GM19463 (cell line): ENCODE measurements around the gene PTPRN2.
"Not testable (repeated sequence)": the region's sequence is repeated elsewhere in the genome, so short reads cannot be mapped to it uniquely, and the experiment has no call there.

Source experiments
- ATAC-seq: cut with Tn5 transposase; IDR thresholded peaks from one replicate; pipeline ENCODE4 v1.9.1; 2021; ENCODE audit warnings: mild to moderate bottlenecking, moderate library complexity; ENCODE audit not compliant: unreplicated experiment

Gene PTPRN2

GRCh38 chr7:157952841-157953645, 634.6 kb downstream of the PTPRN2 start:
- ATAC-seq: no peak

GRCh38 chr7:157952050-157952667, 635.5 kb downstream of the PTPRN2 start:
- ATAC-seq: no peak

GRCh38 chr7:157951300-157952049, 636.1 kb downstream of the PTPRN2 start:
- ATAC-seq: no peak

- ATAC-seq: no peak
Measured at GRCh38 chr7:157949711-157950110, 637.9 kb downstream of the PTPRN2 start.

- ATAC-seq: no peak
Measured at GRCh38 chr7:157947504-157947903, 640.1 kb downstream of the PTPRN2 start.

GRCh38 chr7:157946398-157947060, 641.1 kb downstream of the PTPRN2 start:
- no peak for ATAC-seq

GRCh38 chr7:157945401-157945800, 642.2 kb downstream of the PTPRN2 start:
- no peak for ATAC-seq

GRCh38 chr7:157944734-157945291, 642.8 kb downstream of the PTPRN2 start:
- no peak for ATAC-seq

GRCh38 chr7:157944051-157944450, 643.6 kb downstream of the PTPRN2 start:
- ATAC-seq: no peak

- ATAC-seq: no peak
Measured at GRCh38 chr7:157943561-157943960, 644.1 kb downstream of the PTPRN2 start.

GRCh38 chr7:157941210-157941609, 646.4 kb downstream of the PTPRN2 start:
- no peak for ATAC-seq

GRCh38 chr7:157940497-157940896, 647.1 kb downstream of the PTPRN2 start:
- no peak for ATAC-seq

GRCh38 chr7:157938211-157938610, 649.4 kb downstream of the PTPRN2 start:
- no peak for ATAC-seq

GRCh38 chr7:157937406-157937805, 650.2 kb downstream of the PTPRN2 start:
- ATAC-seq: no peak

GRCh38 chr7:157936976-157937375, 650.6 kb downstream of the PTPRN2 start:
- ATAC-seq: no peak

GRCh38 chr7:157935721-157936120, 651.9 kb downstream of the PTPRN2 start:
- not testable (repeated sequence) for ATAC-seq

GRCh38 chr7:157933219-157934155, 654.1 kb downstream of the PTPRN2 start:
- not testable (repeated sequence) for ATAC-seq

GRCh38 chr7:157932498-157933218, 655.0 kb downstream of the PTPRN2 start:
- ATAC-seq: no peak

- ATAC-seq: no peak
Measured at GRCh38 chr7:157930926-157931466, 656.6 kb downstream of the PTPRN2 start.
